Body of pancreas (tissue), 4 donors: Measurements from ENCODE around the gene CCDC27.

Experiments
- POLR2A ChIP-seq, 3 donors: fragments of 450-650 bp; IDR thresholded peaks; one replicate each; pipeline ENCODE4 v1.6.1; 2016; ENCODE audit warnings: antibody characterized with exemption in 3 of 3, mild to moderate bottlenecking in 2 of 3
- TF ChIP-seq, protein P1 (sequence below), 7 experiments: fragments of 450-650 bp in 4 of 7; fragments of 200-600 bp in 3 of 7; sonication (generic) in 3 of 7; IDR thresholded peaks; one replicate each; pipeline ENCODE4 v1.5.1; 2016 to 2019; ENCODE audit warnings: antibody characterized with exemption in 7 of 7

GRCh38 chr1:3744646-3745045, 7.6 kb upstream of the CCDC27 start:
- TF ChIP-seq, protein P1, sequence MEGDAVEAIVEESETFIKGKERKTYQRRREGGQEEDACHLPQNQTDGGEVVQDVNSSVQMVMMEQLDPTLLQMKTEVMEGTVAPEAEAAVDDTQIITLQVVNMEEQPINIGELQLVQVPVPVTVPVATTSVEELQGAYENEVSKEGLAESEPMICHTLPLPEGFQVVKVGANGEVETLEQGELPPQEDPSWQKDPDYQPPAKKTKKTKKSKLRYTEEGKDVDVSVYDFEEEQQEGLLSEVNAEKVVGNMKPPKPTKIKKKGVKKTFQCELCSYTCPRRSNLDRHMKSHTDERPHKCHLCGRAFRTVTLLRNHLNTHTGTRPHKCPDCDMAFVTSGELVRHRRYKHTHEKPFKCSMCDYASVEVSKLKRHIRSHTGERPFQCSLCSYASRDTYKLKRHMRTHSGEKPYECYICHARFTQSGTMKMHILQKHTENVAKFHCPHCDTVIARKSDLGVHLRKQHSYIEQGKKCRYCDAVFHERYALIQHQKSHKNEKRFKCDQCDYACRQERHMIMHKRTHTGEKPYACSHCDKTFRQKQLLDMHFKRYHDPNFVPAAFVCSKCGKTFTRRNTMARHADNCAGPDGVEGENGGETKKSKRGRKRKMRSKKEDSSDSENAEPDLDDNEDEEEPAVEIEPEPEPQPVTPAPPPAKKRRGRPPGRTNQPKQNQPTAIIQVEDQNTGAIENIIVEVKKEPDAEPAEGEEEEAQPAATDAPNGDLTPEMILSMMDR (IDR thresholded peaks at IDR 0.05) = no peak
- no peak for TF ChIP-seq POLR2A (IDR thresholded peaks at IDR 0.05)
